HG02852 (cell line): ENCODE measurements around the gene RFC1.
A peak's percentile ranks its signal among the peaks of the same experiment; 100 is the strongest.

Source experiments
- ATAC-seq: cut with Tn5 transposase; IDR thresholded peaks from one replicate; pipeline ENCODE4 v1.9.1; 2021; ENCODE audit warnings: mild to moderate bottlenecking, moderate library complexity; ENCODE audit not compliant: unreplicated experiment

The RFC1 gene

DNA sequence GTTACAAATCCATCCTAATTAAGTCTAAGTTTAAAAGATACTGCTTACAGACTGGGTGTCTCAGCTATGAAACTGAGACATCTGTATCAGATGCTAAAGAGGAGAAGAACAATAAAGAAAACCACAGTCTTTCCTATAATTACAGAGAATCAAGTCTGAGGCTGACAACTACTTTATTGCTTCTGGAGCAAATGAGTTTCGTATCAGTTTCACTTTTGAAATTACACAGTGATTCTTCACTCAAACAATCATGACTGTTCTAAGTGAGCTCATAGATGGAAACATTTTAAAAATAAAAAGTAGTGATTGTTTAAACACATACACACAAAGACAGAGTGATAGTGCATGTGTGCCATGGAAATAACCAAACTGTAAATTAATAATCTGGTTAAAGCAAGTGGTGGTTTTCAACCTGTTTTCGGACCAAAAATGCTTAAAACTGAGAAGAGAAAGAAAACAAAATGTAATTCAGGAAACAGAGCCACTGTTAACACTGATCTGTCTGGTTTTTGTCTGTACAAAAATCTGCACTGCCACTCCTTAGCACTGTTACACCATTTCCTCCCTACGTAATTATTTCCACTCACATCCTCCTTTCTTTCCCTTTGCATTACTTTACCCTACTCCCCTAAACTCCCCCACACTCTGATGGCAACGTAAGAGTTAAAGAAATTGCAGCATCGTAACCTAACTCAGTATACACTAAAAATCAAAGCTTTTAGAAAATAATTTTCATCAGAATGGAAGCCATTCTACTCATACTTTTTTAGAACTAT lies 12.5 kb downstream of the RFC1 start:
- peak; percentile 87 for ATAC-seq

GRCh38 chr4:39353149-39353477 lies 13.0 kb downstream of the RFC1 start:
- peak; percentile 6 for ATAC-seq

- ATAC-seq = no peak
Observed at GRCh38 chr4:39349326-39349725, 16.8 kb downstream of the RFC1 start.

DNA sequence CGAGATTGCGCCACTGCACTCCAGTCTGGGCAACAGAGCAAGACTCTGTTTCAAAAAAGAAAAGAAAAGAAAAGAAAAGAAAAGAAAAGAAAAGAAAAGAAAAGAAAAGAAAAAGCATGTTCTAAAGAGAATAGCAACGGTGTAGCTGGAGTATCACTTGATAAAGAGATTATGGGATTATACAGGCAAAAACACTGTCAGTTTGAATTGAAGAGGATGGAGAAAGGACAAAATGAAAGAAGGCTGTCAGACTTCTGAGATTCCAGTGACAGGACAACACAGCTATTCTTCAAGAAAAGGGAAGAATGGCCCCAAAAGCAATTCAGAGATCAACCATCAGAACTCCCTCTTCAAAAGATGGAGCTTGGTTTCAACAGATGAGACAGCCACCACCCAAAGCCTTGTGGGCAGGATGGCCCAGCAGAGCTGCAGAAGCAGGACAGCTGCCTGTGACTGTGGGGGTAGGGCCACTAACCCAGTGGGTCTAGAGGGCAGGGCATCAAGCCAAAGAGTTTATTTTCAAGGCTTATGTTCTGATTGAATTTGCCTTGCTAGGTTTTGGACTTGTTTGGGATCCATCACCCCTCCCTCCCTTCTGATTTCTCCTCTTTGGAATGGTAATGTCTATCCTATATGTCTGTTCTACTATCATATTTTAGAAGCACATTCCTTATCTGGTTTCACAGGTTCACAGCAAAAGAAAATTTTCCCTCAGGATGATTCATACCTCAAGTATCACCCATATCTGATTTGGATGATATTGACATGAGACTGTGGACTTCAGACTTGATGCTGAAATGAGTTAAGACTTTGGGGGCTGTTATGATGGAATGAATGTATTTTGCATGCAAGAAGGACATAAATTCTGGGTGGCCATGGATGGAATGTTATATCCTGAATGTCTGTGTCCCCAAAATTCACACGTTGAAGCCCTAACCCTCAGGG lies 17.5 kb downstream of the RFC1 start:
- ATAC-seq = no peak

DNA sequence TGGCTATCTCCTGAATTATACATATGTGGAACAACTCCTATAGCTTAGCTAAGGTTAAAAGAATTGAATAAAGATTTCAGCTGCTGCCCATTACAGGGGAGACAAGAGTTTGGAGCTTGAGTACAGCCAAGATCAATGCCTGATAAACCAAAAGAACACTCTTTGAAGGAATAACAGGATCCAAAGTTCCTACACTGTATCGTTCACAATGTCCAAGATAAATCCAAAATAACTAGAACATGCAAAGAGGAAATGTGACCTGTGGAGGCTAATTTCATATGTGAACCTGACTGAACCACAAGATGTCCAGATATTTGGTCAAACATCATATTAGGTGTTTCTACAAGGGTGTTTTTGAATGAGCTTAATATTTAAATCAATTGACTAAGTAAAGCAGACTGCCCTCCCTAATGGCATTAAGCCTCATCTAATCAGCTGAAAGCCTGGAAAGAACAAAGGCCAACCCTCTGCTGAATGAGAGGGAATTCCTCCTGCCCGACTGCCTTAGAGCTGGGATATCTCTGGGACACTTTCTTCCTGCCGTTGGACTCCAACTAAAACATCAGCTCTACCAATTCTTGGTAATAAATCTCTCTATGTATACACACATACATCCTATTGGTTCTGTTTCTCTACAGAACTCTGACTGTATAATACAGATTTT lies 19.2 kb downstream of the RFC1 start:
- no peak for ATAC-seq

DNA sequence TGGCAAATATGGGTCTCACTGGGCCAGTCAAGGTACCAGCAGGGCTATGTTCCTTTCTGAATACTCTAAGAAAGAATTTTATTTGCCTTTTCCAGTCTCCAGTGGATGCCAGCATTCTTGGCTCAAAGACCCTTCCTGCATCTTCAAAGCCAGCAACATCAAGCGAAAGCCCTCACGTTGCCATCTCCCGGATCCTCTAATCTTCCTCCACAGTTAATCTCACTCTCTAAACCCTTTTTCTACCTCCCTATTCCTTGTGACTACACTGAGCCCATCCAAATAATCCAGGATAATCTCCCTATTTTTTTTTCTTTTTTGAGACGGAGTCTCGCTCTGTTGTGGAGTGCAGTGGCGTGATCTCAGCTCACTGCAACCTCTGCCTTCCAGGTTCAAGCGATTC lies 23.4 kb downstream of the RFC1 start:
- no peak for ATAC-seq

DNA sequence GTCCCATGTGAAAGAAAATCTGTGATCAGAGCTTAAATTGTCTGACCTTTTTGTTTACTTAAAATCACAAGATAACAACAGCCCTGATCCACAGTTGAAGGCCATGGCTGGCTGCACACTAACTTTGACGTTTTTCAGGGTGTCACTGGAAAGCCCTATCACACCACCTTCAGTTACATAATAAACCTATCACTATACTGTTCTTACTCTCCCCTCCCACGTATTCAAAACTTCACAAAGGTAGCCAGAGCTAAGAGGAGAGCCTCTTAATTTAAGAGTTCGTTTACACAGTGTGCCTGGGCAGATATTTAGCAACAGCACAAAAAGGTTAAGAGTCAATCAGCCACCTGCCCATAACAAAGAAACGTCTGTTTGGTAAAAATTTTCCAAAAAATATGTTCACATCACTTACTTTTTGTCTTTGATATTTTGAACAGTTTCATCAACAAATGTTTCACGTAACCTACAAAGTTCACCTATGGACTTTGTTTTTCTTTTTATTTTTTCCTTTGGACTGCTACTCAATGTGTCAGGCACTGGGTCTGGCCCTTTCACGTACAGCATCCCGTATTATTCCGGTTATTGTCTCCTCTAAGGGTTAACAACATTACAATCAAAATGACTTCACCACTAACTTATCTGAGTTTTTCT lies 25.0 kb downstream of the RFC1 start:
- no peak for ATAC-seq

DNA sequence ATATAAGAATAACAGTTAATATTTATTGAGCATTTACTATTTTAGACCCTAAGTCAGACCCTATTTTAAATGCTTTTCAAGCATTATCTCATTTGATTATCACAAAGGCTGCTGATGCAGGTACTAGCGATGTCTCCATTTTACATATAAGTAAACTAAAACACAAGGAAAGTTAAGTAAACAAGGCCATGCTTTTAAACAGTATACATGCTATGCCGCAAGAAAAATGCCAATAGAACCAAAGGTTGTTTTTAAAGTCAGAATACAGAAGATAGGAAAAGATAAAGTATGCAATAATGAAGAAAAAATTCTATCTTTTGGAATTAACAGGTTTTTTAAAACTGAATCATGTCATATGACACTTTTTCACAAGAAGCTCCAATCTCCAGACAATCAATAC lies 26.2 kb downstream of the RFC1 start:
- no peak for ATAC-seq

GRCh38 chr4:39337841-39338240 lies 28.3 kb downstream of the RFC1 start:
- no peak for ATAC-seq

GRCh38 chr4:39335566-39335965 lies 30.6 kb downstream of the RFC1 start:
- no peak for ATAC-seq

DNA sequence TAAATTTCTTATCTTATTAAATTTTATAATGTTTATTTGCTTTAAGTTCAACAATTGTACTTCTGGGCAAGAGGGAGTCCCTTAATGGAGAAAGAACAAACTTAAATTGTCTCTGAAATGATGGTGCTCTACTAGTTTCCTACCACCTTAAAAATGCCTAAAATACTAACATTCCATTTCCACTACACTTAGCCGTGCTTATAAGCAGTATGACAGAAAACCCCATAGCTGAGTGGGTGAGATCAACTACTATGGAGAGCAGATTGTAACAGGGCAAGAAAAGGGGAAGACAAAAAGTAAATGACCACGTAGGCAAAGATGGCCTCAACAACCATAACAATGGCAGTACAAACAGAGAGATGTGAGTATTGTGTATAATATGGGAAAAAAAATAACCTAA lies 35.0 kb downstream of the RFC1 start:
- ATAC-seq = no peak

DNA sequence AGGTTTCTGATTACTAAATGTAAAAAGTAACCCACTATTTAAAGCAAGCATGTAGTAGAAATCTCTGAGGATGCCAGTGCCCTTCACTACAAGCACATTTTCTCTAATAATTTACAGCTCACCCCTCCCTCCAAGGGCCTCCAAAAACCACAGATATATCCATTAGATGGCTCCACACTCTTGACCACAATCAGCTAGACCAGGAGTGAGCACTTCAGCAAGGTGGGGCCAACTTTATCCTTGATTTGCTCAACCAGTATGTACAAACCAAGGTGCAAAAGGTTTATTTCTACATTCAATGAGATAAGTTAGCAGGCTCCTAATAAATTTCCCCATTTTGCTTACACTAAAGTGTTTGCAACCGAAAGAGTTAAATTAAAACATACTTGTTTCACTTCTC lies 35.8 kb downstream of the RFC1 start:
- no peak for ATAC-seq

DNA sequence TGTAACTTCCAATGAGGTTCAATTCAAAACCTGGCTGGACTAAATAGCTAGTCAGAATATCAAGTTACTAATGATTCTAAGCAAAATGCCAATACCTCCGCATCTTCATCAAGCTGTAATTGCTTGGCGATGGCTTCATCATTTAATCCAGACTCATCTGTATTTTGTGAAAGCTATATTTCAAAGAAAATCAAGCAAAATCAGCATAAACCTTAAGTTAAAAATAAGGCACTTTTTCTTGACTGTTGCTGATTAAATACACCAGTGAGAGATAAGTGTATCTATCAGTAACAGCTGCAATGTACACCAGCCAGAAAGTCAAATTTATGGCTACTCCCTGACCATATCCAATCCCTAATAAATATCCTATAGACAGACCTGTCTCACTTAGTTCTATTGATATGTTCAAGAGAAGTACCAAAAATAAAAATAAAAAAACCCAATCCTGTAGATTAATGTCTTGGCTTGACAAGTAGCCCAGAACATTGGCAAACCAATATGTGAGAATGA lies 39.6 kb downstream of the RFC1 start:
- no peak for ATAC-seq

DNA sequence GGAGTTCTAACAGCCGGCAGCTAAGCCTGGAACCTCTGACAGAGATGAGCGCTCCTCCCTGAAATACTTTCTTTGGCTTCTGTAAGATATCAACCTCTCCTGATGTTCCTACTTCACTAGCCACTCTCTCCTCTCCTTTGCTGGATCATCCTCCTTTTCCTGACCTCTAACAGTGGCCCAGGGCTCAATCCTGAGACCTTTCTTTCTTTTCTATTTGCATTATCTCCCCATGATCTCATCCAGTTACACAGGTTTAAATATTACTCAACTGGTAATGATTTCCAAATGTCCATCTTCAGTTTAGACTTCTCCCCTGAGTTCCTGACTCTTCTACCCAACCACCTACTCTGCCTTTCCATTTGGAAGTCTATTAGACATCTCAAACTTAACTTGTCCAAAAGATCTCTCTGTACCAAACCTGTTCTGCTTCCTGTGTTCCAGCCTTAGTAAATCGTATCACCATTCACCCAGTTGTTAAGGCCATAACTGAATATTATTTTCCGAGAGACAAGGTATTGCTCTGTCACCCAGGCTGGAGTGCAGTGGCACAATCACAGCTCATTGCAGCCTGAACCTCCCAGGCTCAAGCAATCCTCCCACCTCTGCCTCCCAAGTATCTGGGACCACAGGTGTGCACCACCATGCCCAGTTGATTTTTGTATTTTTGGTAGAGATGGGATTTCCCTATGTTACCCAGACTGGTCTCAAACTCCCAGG lies 41.1 kb downstream of the RFC1 start:
- no peak for ATAC-seq

DNA sequence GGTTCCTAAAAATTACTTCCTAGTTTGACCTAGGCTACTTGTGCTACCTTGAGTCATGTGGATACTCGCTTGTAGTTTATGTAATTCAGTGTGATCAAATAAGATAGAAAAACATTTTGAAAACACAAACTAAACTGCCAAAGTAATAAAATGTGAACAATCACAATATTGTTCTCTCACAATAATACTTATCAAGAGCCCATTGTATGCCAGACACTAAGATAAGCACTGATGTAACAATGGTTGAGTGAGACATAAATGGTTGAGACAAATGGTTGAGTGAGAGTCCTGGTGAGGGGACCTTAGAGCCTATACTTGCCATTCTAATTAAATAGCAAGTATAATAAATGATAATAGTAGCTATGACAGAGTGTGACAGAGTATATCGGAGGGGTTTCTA lies 41.7 kb downstream of the RFC1 start:
- ATAC-seq = no peak

DNA sequence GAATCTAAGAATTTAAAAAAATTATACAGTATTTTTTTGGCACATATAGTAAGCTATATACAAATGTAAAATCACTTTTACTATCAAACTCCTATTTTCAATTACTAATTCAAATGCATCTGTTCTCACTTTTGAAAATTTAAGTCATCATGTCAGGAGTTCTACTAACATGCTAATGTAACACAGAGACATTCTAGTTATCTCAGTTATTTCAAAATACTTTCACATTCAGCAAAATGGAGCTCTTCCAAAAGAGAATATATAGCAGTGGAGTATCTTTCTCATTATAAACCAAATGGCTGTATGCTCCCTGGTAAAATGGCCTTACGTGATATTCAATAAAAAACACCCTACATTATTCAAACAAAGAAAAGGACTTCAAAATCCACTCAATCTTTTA lies 42.3 kb downstream of the RFC1 start:
- no peak for ATAC-seq

DNA sequence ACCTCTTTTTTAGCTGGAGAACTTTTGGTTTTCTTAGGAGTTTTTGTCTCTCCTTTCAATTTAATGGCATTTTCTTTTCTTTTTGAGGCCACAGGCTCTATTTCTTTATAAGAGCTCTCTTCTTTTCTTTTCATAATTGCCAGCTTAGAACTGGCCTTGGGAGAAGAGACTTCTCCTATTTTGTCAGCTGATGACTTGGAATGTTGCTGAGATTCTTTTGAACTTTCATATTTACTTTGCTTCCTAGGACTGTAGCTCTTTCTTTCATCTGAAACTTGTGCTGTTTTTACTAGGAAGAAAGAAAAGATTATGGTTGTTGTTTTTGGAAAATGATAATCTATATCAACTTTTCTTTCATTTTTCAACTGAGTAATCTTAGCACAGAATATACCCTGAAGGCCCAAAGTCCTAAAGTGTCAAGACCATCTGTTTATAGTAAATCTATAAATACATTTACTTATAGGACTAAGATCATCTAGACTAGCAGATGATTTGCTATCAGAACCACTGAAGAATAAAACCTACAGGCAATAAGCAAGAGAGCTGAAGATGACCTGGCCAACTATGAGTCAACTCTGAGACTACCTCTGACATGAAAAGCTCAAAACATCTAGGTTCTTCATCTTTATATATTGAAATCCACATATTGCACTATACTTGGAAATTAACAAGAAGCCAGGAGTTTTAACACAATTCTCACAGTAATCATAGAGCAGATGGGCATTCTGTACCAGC lies 45.6 kb downstream of the RFC1 start:
- no peak for ATAC-seq

DNA sequence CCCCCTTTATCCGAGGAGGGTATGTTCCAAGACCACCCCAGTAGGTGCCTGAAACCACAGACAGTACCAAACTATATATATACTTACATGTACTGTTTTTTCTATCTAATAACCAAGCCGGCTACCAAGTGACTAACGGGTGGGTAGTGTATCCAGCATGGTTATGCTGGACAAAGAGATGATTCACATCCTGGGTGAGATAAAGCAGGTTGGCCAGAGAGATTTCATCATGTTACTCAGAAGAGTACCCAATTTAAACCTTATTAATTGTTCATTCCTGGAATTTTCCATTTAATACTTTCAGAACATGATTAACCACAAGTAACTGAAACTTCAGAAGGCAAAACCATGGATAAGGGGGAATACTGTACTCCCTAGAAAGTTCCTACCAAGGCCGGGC lies 46.5 kb downstream of the RFC1 start:
- no peak for ATAC-seq

- ATAC-seq = no peak
Observed at GRCh38 chr4:39312816-39313215, 53.3 kb downstream of the RFC1 start.

DNA sequence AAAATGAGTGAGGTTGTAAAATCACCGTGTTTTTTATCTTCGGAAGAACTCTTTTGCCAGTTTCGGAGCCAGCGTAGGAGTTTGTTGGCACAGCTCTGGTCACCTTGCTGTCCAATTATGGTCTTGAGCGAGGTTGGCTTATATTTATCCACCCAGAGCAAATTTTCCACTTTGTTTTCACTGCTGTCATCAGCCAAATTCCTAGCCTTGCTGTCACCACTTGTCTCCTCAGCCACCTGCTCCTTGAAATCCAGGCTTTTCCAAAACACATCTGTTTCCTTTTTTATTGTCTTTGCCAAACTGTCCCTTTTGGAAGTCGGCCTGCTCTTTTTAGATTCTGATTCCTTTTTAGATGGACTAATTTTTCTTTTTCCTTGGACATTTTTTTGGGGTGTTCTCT lies 57.6 kb downstream of the RFC1 start:
- ATAC-seq = no peak
